HT1080 (cell line): ENCODE results near the gene NMRAL1. TPM values are rescaled to one million over a fixed set of nuclear protein-coding genes. Genes with fewer than 3 reads are reported as not detected.

ENCODE experiments used
- DNase-seq: peaks from one replicate; pipeline ENCODE4 v3.0.0-alpha.2; 2015; ENCODE audit warnings: low read depth
- total RNA-seq: library from RNA; depleted of rRNA; stranded (reverse); fragments of >200 nt; shearing (Covaris generic); gene quantifications from 2 replicates; pipeline ENCODE4 v1.2.3, GENCODE V29; 2014

The NMRAL1 gene
- total RNA-seq, 1 experiment from 2014 or later = 33.8 TPM

- DNase-seq = no peak
Observed at GRCh38 chr16:4505356-4506147, 31.1 kb upstream of the NMRAL1 start.

- DNase-seq = no peak
Observed at GRCh38 chr16:4501071-4501478, 26.6 kb upstream of the NMRAL1 start.

- peak; percentile 82 for DNase-seq
Observed at GRCh38 chr16:4500272-4500671, 25.8 kb upstream of the NMRAL1 start.

- DNase-seq = no peak
Observed at GRCh38 chr16:4499196-4499555, 24.8 kb upstream of the NMRAL1 start.

- DNase-seq = no peak
Observed at GRCh38 chr16:4498546-4499195, 24.2 kb upstream of the NMRAL1 start.

- peak; percentile 71 for DNase-seq
Observed at GRCh38 chr16:4496305-4496704, 21.9 kb upstream of the NMRAL1 start.

- DNase-seq = peak; percentile 41
Observed at GRCh38 chr16:4495766-4496165, 21.3 kb upstream of the NMRAL1 start.

GRCh38 chr16:4494746-4495490, 20.5 kb upstream of the NMRAL1 start:
- DNase-seq = peak; percentile 91

- DNase-seq = no peak
Observed at GRCh38 chr16:4491898-4492297, 17.5 kb upstream of the NMRAL1 start.

GRCh38 chr16:4489030-4489429, 14.6 kb upstream of the NMRAL1 start:
- DNase-seq = peak; percentile 83

- DNase-seq = peak; percentile 40
Observed at GRCh38 chr16:4488499-4488967, 14.1 kb upstream of the NMRAL1 start.

- DNase-seq = no peak
Observed at GRCh38 chr16:4487955-4488498, 13.6 kb upstream of the NMRAL1 start.

- no peak for DNase-seq
Observed at GRCh38 chr16:4486126-4486893, 11.9 kb upstream of the NMRAL1 start.

GRCh38 chr16:4481963-4482362, 7.5 kb upstream of the NMRAL1 start:
- no peak for DNase-seq

- DNase-seq = no peak
Observed at GRCh38 chr16:4481526-4481925, 7.1 kb upstream of the NMRAL1 start.

GRCh38 chr16:4477966-4478365, 3.5 kb upstream of the NMRAL1 start:
- peak; percentile 72 for DNase-seq

GRCh38 chr16:4475880-4476788, 1.7 kb upstream of the NMRAL1 start, which contains the start of gene HMOX2:
TSS of gene HMOX2 (plus strand) at chr16:4476398. CDS start at chr16:4505525, 29,127 bp downstream.
- DNase-seq = peak; percentile 91

GRCh38 chr16:4472880-4473279, 1.5 kb downstream of the NMRAL1 start:
- DNase-seq = no peak

GRCh38 chr16:4471869-4472268, 2.6 kb downstream of the NMRAL1 start:
- no peak for DNase-seq

GRCh38 chr16:4468972-4469371, 5.5 kb downstream of the NMRAL1 start:
- no peak for DNase-seq
